Amygdala (tissue), 56 donors: ENCODE data around the gene FUNDC2.

Source experiments
- DNase-seq, 56 donors: peaks; one replicate each; lab custom pipeline; 2025; lab: John Stamatoyannopoulos, UW

FUNDC2 gene

DNA sequence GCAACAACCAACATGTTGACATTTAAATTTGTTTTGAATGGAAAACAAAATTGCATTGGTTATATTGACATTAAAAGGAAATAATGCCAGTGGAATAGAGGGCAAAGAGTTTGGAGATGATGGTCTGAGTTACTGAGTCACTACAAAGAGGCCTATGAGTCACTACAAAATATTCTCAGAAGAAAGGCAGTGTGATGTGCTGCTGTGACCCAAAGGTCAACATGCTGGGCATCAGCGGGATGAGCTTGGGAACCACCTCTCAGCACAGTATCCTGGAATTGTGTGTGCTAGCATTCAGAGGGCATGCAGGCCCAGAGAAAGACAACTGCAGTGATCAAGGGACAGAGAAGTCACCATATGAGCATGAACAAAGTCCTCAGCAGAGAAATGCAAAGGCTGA, 41.5 kb downstream of the FUNDC2 start:
- DNase-seq, result no peak

DNA sequence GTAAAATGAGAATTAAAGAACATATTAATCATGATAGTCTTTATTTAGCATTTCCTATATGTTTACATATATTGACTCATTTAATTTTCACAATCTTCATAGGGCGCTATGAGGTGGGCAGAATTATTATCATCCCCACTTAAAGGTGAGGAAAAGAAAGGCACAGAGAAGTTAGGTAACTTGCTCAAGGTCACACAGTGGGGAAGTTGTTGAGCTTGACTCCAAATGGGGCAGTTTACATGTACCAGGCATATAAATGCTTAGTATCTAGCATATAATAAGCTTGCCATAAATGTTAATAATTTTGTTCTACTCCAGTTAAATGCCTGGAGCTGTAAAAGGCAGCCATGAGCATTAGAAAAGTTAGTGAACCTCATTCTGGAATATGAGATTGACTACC, 42.8 kb downstream of the FUNDC2 start:
- DNase-seq, result no peak

DNA sequence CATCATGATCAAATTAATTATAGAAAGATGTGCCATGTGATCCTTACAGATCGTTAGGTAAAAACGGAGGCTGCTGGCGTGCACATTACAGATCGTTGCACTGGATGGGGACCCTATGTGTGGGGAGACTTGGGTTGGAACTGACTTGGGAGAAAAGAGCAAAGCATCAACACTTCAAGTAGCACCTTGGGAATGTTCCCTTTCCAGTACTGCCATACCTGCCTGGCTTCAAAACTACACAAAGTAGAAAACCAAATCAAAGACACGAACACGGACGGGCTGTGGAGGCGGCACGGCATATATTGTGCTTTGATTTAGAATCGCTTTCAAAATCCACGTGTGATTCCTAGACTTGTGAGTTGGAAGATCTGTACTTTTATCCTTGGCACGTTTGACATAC, 43.4 kb downstream of the FUNDC2 start:
- no peak for DNase-seq

GRCh38 chrX:155070663-155070974, 44.0 kb downstream of the FUNDC2 start:
- DNase-seq, result peak in 1 of 56 donors; percentile 16

DNA sequence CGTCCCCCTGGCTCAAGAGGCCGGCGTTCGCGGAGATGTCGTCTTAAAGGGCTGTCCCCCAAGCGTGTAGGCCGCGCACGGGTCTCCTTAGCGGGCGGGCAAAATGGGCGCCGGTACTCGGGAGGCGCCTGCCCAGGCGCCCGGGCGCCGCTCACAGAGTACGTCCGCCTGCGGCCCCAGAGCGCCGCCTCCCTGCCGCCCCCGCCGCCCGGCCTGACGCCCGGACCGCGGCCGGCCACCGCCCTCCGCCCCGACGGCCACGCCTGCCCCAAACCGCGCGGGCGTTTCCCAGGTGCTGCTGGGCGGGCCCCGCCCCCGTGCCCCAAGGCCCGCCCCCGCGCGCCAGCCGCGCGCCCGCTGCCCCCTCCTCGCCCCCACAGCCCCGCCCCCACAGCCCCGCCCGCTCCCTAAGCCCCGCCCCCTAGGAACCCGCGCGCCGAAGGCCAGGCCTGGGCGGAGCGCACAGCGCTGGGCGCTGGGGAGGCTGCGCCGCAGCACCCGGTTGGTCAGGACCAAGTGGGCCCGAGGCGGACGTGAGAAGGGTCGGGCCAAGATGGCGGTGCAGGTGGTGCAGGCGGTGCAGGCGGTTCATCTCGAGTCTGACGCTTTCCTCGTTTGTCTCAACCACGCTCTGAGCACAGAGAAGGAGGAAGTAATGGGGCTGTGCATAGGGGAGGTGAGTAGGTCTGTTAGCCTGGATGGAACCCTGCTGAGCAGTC, 44.5 kb downstream of the FUNDC2 start, which contains the start of the genes BRCC3, CMC4 and MTCP1:
Gene BRCC3, plus strand, starts transcription at position 534 of the 719 bp plus-strand sequence. Its CDS starts 20 bp downstream, at position 554.
Gene CMC4, minus strand, starts transcription at position 162 of the 719 bp plus-strand sequence. CDS start 7,113 bp downstream, outside the sequence.
Gene MTCP1, minus strand, starts transcription at position 162 of the 719 bp plus-strand sequence. CDS start 5,126 bp downstream, outside the sequence.
- peak in 55 of 56 donors; percentile 13 to 81 (median 62) for DNase-seq

DNA sequence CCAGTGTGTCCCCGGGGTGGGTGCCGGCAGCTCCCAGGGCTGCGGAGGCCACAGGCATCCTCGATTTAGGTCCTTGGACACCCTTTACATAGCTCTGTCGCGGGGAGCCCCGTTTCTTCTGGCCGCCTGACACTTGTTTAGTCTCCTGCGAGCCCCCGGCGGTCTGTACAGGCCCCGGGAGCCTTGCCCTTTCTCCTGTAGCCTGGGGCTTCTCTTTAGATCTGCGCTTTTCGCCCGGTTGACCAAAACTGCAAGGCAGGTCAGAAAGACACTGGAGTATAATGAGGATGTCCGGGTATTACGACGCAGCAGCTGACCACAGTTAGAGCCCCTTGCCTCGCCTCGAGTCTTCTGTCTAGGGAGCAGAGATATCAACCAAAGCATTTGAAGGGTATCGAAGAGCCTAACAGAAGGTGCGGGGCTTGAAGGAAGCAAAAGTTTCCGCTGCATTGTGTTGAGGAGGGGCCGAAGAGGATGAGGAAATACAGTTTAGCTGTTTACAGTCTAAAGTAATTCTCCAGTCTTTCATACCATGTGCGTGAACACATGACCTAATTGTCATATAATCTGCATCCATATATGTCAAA, 45.1 kb downstream of the FUNDC2 start:
- peak in 4 of 56 donors; percentile 29 to 52 (median 35) for DNase-seq

DNA sequence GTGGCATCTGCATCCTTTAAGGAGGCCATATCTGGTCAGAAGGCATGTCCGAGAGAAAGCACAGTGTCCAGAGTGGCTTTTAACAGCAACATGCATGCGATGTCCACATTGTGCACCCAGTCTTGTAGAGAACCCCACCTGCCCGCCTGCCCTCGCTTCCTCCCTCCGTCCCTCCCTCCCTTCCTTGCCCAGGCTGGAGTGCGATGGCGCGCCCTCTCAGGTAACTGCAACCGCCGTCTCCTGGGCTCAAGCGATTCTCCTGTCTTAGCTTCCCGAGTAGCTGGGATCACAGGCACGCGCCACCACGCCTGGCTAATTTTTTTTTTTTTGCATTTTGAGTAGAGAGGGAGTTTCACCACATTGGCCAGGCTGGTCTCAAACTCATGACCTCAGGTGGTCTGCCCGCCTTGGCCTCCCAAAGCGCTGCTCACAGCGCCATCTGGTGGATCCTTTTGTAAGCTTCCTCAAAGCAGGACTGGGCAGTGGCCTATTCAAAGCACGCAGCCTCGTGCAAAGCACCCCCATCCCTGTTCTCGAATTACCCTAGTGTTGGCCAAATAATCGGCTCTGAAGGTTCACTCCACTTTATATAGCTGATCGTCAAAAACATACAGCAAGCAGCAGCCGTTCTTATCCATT, 59.7 kb downstream of the FUNDC2 start:
- DNase-seq, result peak in 1 of 56 donors; percentile 4

DNA sequence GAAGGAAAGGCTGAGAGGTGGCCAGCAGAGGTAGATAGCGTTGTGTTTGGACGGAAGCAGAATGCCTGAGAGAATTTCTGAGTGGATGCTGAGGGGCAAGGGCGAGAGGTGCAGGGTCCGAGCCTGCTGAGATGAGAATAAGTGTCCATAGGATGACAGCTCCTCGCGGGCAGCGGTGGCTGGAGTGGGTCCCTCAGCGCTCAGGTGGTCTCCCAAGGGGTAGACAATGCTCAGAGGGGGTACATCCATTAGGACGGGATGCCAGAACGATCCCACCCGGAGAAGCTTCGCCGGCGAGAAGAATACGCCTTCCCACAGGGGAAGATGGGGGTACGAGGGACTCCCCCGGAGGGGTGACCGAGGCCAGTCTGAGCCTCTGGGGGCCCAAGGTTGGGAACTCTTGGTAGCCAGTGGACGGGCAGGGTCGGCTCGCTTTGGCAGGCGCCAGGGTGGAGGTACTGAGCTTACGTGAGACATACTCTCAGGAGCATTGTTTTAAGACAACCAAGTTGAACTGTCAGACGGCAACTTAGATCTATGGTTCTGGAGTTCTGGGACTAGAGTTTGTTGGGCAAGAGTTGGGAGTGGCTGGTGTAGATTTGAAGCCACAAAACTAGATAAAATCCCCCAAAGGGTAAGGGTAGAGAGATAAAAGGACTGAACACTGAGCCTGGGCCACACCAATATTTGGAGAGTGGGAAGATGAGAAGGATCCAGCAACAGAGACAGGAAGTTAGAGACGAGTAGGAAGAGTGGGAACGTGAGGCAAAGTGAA, 60.5 kb downstream of the FUNDC2 start:
- DNase-seq, result no peak

- DNase-seq, result no peak
These were observed 67.9 kb downstream of the FUNDC2 start for GRCh38 chrX:155094468-155095061.

DNA sequence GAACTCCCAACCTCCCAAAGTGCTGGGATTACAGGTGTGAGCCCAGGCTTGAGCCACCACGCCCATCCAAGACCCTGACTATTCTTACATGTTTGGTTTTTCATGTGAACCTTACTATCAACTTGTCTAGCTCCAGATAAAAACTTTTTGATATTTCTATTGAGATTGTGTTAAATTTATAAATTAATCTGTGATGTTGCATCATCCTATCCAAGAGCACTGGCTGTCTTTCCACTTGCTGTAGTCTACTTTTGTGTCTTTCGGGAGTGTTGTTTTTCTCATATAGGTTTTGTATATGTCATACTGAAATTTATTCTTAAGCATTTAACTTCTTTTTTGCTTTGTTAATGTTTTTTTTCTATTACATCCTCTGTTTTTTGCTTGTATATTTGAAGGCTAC, 79.3 kb downstream of the FUNDC2 start:
- no peak for DNase-seq

DNA sequence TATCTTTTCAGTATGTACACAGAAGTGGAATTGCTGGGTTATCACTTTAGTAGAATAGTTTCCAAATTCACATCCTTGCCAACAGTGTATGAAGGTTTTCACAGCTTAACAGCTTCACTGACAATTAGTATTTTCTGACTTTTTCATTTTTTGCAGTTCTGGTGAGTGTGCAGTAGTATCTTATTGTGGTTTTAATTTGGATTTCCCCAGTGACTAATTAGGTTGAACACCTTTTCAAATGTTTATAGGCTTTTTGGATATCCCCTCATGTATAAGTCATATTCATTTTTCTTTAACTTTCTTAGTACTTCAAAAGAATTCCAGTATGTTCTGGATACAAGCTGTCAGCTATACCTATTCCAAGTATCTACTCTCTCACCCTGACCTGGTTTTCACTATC, 81.8 kb downstream of the FUNDC2 start:
- DNase-seq, result no peak
